ENCODE results near the gene DISC1.

DISC1 gene

DNA sequence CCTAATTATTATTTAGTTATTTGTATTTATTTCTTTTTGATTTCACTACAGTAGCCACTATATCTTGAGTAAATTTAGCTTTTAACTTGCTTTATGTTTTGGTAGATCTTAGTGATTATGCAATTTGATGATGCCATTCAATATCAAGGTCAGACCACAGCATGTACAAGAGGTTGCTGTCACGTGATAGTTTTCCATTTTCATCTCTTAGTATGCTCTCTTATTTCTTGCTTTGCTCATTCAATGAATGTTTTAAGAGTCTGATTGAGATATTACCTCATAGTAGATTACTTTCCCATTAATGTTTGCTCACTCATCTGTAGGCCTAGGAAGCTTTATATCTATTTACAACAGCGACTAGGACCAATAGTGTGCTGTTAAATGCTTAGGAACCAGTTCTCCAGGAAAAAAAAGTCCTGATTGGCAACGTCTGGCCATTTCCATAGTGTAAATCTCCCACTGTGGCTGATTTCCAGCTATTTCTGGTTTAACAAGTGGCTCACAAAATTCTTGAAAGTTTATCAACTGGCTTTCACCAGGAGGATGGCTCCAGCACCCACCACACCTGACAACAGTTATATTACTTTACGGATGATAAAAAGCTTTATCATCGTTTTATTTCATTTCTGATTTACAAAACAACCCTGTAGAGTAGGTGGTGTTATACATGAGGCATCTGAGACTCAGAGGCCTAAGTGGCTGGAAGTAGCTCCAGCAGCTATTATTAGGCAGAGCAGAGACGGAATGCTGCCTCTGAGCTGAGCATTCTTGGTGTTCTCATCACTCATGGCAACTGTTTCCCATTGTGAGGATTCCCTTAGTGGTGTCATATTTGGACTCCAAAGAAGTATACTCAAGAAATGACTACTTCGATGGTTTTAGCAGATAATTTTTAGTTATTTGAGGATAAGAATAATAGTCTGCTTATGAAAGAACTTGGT, 235.2 kb downstream of the DISC1 start:
- DNase-seq: no peak

DNA sequence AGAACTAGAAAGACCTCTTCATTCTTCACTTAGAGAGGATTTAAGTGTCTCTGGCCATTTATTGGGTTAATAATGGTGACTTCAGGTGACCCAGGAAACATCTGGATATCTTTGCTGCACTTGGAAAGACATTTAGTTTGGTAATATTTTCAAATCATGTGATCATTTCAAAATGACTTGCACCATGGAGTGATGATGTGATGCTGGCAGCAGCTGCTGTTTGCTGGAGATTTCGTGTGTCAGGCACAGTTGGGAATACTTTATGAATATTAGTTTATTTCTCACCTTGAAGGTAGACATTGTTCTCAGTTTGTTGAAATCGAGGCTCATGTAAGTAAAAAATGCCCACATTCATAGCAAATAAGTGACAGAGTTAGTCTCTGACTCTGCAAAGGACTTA, 236.0 kb downstream of the DISC1 start:
- DNase-seq: no peak

DNA sequence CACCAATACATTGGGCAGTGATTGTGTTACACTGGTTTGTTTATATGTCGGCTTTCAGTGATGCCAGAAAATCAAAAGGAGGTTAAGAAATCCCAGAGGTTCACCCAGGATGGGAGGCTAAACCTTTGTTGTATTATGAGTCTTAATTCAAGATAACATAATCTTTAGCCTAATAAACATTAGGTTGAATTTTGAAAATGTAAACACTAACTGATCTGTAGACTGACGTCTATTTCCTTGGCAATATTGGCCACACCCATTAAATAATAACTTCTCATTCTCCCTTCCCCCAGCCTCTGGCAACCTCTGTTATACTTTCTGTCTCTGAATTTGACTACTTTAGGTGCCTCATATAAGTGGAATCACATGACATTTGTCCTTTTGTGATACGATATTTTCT, 238.7 kb downstream of the DISC1 start:
- no peak for DNase-seq

DNA sequence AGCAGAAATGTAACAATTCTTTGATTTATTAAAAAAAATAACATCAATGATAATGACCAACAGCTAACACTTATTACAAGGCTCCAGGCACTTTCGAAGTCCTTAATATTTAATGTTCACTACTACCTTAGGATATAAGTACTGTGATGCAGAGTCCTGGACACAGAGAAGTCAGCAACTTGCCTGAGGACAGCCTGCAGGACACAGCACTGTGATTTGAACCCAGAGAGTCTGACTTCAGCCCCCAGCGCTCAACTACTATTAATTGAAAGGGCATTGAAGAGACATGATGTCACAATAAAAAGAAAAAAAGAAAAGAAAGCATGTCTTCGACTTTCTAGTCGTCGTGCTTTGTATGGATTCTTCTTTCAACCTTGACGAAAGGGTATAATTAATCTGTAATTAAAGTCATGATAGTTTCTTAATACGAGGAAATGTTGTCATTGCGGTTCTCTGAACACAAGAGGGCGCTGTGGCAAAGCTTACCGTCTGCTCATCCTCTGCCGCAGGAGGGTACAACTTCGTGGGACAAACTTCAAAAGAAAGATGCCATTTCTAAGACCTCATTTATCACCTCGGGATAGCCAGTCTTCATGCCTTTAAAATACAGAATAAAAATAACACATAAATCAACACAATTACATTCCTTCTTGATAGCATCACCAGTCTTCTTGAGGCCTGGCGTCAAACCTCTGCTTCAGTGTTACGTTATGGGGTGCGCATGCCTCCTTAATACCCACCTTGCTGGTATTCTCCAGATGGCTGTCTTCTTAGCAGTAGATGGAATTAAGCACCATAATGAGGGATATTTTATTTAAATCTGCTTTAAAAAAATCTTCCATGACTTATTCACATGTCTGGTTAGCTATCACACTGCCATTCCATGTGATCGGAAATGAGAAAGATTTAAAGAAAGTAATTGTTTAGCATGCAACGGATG, 240.1 kb downstream of the DISC1 start:
- DNase-seq: peak; percentile 42 to 66

DNA sequence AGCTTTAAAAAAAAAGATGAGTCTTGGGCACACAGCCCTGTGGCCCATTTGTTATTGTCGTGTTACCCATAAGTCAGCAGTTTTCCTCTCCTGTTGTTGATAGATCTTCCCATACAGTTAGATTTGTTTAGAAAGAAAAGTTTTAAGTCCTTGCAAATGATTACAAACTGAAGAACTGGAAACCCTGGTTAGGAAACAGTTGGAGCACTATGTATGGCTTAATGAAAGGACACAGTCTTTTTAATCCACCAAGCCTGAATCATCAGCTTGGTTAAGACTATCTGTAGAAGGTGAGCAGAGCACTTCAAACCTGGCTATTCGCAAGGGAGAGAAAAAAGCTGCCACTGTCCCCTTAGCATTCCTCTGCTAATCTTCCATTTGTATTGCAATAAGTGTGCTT, 241.0 kb downstream of the DISC1 start:
- no peak for DNase-seq

DNA sequence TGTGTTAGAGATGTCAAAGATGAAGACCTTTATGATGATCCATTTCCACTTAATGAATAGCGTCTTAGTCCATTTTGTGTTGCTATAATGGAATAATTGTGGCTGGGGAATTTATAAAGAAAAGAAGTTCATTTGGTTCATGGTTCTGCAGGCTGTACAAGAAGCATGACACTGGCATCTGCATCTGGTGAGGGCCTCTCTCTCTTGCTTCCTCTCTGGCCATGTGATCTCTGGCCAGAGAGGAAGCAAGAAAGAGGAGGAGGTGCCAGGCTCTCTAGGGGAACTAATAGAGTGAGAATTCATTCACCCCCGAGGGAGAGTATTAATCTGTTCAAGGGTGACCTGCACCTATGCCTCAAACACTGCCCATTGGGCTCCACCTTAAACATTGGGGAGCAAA, 242.8 kb downstream of the DISC1 start:
- DNase-seq: peak in 1 of 2 donors; percentile 7

DNA sequence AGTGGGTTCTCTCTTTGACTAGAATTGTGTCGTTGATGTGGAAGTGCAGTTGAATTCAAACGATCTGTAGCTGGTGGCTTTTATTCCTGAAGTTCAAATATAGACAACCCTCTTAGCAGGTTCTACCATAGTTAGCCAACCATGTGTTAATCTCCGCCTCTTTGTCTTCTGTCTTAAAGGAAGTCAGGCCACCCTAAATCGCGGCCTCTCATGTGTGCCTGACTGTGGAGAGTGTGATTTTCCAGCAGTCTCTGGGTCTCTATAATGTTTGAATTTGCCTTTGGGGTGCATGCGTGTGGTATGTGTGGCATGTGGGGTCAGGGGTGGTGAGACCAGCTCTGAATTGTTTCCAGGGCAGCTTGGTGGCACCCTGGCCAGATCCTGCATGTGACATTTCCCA, 244.9 kb downstream of the DISC1 start:
- no peak for DNase-seq

DNA sequence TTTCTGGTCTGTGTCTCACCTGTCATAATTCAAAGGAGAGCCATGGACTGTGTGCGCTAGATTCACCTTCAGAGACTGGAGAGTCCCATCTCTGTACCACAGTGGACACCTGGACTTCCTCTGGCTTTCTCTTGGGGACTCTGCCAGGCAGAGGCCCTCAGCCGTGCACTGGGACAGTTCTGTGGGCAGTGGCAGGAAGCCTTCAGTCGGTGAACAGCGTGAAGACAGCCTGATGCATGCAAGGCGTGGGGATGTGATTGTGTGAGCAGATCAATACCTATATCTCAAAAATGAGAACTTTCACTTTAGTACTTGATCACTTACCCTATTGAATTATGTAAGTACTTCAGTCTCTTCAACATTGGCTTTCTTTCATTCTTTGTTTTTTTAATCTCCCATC, 245.3 kb downstream of the DISC1 start:
- no peak for DNase-seq

DNA sequence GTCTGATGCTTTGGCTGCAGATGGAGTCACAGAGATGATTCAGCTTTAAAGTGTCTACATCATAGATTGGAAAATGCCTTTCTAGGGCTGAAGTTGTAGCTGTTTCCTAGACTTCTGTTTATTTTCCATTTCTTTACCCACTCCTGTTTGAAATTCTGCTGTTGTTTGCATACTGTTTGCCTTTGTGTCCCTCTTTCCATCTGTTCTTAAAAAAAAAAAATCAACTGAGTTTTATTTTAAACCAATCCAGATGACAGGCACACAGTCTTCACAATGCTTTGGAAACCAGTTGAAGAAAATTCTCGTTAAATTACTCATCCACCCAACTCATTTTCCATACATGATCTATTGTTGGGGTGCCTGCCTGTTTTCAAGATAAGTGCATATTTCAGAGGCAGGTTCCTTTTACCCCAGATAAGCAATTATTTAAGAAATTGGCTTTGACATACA, 245.9 kb downstream of the DISC1 start:
- DNase-seq: no peak

DNA sequence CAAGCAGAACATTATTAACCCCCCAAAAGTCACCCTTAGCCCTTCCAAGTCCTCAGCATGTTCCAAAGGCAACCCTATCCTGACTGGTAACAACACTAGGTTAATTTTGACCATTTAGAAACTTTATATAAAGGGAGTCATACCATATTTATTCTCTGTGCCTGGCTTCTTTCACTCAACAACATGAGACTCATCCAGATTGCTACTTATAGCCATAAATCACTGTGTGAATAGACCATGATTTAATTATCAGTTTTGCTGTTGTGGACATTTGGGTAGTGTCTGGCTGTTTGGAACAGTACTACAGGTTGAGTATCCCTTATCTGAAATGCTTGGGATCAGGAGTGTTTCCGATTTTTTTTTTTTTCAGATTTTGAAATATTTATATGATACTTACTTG, 252.1 kb downstream of the DISC1 start:
- DNase-seq: no peak

DNA sequence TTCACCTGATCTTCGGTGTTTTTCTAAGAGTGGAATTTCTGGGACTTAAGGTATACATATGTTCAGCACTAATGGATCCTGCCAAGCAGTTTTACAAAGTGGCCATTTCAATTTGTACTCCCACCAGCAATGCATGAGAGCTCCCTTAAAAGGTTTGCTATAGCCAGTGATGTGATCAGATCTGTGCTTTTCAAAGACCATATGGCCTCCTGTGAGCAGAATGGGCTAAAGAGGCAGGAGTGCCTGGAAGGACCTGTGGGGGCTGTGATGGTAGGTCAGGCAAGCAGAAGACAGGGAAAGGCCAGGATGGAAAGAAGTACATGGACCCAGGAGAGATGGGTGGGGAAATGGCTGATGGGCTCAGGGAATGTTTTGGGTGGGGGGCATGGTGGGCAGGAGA, 252.7 kb downstream of the DISC1 start:
- DNase-seq: no peak

DNA sequence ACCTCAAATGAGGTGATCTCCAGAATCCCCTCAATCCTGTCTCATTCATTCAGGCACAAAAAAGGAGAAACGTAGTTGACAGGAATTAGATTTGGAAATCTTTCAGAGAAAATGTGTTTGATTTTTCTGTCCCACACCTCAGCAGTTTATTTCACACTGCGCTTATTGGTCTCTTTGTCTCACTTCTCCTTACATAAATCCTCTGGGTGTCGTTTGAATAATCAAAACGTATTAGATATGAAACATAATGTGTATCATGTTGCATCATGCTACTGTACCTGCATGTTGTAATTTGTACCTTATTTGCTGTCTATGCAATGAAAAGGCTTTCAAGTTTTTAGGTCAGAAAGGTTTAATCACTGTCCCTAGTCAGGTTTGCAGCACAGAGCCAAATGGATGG, 255.7 kb downstream of the DISC1 start:
- DNase-seq: no peak

DNA sequence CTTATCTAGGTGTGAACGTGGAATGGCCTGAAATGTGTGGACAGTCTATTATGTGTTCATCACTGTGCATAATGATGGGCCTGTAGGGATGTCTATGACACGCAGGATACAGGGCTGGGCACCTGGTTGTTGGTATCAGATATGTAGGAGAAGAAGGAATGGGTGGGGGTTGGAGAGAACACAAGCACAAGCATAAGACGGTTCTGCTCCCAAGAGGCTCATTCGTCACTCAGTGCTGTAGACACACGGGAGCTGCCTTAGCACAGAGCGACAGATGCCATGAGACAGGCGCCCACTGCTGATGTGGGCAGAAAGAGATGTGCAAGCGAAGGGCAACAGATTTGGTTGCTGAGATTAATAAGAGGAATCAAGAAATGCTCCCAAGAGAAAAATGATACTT, 256.2 kb downstream of the DISC1 start:
- DNase-seq: no peak

DNA sequence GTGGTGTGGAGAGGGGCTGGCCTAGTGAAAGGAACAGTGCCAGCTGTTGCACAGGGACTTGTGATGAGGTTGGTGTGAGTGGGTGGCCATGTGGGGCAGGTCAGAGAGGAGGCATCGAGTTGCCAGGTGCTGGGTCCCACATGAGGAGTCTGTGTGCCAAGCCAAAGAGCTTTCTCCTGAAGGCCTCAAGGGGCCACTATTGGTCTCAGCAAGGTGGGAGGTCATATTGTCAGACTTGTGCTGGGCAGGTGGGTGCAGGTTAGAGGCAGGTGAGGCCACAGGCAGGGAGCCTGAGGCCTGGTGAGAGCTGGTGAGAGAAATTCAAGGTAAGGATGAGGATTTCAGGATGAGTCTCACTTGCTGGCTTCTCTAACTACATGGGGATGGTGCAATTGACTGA, 256.8 kb downstream of the DISC1 start:
- DNase-seq: no peak

DNA sequence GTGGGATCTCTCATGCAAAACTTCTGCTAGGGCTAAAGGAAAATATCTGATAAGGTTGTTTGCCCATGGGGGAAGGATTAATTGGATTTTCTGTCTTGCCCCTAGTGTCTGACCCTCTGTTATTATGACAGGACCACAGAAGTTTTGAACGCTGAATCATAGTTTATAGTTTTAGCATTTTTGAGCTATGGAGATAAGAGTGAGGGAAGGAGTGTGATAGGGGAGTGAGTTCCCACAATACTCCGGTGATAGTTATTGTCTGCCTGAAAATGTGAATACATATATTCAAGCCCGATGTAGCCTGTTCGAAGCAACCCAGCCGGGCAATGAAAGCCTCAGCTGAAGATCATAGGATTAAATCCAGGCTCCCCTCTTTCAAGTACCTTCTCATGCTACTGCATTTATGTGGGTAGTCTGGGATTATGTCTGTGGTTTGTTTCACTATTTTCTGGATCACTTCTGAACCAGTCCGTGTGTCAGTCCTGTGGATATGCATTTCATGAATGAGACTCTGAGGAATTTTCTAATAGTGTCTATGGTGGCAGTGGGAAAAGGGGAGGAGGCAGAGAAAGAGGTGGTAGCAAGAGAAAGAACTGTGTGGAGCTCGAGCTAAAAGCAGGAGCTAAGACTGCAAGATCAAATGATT, 258.7 kb downstream of the DISC1 start:
- no peak for DNase-seq

DNA sequence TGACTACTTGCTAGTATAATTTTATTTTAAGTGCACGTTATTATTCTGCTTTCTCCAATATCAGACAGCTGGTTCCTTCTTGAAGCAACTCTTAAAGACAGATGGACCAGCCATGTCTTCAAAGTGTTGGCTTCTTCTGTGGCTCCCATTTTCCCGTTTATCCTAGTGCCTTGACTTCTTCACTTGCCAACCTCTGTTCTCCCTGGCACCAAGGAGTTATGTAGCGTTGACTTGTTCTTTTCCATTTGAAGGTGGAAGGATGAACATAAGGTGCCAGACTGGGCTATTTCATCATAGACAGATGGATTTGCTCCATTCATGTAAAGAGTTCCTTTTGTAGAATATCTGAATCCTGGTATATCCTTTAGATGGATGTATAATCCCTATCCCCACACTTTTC, 260.6 kb downstream of the DISC1 start:
- DNase-seq: no peak

DNA sequence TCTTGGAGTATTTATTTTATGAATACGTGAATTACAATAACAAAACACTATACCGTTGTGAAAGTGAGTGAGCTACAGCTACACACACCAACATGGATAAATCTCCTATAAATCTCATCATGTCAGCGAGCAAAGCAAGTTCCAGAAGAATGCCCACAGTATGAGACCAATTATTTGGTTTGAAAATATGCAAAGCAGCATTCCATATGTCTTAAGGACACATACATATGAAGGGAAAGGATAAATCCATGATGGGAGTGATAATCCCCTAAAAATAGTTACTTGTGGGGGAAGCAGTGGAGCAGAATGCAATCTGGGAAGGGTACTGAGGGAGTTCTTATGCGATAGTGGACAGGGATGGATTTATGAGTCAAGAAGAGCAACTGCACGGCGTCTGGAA, 261.3 kb downstream of the DISC1 start:
- DNase-seq: no peak

DNA sequence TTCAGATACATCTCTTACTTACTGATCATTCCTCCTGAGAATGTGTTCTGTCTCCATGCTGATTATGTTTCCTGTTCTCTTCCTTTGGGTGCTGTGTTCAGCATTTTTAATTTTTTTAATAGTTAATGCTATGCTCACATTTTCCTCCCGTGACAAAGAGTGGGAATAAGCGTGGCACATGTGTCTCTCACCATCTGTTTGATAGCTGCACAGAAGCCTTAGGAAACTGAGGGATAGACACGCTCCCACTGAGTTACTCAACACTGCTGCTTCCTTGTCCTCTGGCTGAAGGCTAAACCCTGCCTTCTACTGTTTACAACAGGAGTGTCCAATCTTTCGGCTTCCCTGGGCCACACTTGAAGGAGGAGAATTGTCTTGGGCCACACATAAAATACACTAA, 264.2 kb downstream of the DISC1 start:
- no peak for DNase-seq

DNA sequence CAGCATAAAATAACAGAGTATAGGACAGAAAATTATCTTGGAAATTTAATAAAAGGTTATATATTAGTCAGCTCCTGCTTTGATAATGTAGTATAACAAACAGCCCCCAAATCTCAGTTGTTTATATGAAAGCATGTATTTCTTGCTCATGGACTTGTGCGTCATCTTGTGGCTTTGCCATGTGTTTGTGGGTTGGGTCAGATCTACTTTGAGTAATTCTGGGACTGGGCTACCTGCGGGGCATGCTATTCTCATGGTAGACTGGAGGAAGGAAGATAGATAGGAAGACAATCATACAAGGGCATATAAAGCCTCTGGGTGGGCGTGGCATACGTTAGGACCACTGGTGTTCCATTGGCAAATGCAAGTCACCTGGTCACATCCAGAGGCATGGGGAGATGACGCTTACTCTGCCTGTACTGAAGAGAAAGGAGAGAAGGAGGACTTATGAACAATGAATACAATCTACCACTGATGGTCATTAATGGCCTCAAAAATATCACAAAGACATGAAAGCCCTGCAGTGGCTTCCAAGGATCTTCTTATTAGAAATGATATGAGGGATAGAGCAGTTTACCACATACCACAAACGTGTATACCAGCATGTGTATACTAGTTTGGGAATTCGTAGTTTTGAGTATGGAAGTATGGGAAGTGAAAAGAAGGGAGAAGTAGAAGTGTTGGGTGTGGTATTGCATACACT, 267.0 kb downstream of the DISC1 start:
- DNase-seq: no peak

DNA sequence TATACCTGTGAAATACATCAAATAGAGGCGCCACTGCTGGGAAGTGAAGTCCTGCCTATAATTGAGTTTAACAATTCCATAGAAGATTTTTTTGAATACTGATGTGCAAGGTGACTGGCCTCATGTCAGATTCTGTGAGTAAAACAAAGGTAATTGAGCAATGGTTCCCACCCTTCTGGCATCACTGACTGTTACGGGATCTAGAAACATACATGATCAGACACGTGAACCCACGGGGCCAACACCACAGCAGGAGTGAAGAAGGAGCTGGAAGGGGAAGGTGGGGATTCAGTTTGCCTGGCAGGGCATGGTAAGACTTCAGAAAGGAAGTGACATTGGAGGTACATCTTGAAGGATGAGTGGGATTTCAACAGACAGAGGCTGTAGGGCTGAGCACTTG, 270.2 kb downstream of the DISC1 start:
- DNase-seq: no peak

DNA sequence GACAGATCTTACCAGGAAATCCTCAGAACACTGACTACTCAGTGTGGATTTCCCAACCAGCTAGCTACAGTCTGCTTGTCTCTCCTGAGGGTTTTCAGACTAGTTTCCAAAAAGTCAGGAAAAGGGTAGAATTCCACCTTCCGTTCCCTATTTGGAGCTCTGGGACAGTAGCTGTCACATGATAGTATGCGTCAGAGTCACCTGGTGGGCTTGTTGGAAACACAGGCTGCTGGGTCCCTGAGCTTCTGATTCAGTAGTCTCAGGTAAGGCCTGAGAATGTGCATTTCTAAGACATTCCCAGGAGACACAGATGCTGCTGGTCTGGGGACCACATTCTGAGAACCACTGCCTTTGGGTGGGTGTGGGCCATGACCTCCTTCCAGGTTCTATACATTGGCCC, 272.5 kb downstream of the DISC1 start:
- no peak for DNase-seq

DNA sequence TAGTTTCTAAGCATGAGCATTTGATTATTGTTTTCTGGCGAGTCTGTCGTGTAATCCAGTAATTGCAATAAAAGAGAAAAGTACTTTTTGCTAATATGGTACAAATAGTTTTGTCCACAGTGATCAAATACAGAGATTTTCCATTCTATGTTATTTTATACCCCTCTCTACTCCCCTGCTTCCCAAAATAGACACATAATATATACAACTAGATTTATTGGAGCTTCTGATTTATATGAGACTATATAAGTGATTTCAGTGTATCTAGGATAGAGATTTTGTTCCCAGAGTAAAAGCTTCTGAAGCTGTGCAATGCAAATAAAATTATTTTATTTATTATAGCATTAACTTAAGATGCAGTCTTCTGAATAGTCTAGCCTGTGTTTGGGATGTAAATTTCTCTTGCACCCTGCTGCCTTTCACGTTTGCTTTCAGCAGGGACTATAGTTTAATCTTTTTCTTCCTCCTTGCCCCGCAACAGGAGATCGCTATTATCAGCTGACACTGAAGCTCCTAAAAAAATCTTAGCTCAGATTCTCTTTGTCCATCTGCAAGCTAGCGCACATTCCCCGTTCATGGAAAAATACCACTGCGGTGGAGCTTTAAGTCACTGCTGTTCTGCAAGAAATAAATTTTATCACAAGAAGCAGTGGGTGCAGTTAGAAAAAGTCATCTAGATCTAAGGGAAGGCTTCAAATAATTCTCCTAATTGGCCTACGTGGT, 273.3 kb downstream of the DISC1 start:
- DNase-seq: no peak

All from CD4-positive, alpha-beta T cell treated with Interferon alpha-2 for 1 hour (primary cell).